Limb (tissue), 2 donors: ENCODE data around the gene VASN.

ENCODE experiments used
- DNase-seq, 2 donors: peaks; one replicate each; pipeline ENCODE4 v3.0.0-alpha.2; 2016; ENCODE audit errors: extremely low spot score in 2 of 2

VASN gene

GRCh38 chr16:4351880-4352279 is 19.8 kb upstream of the VASN start:
- no peak for DNase-seq

GRCh38 chr16:4352843-4353242 is 18.8 kb upstream of the VASN start:
- no peak for DNase-seq

- DNase-seq = no peak
Observed at GRCh38 chr16:4353675-4354074, 18.0 kb upstream of the VASN start.

- DNase-seq = no peak
Observed at GRCh38 chr16:4354512-4355409, 16.9 kb upstream of the VASN start.

GRCh38 chr16:4356820-4357219 is 14.8 kb upstream of the VASN start:
- DNase-seq = no peak

- DNase-seq = no peak
Observed at GRCh38 chr16:4358236-4358635, 13.4 kb upstream of the VASN start.

- DNase-seq = peak in 1 of 2 donors; percentile 75
Observed at GRCh38 chr16:4358831-4359561, 12.7 kb upstream of the VASN start.

GRCh38 chr16:4359914-4360313 is 11.7 kb upstream of the VASN start:
- DNase-seq = no peak

- DNase-seq = no peak
Observed at GRCh38 chr16:4360538-4361021, 11.1 kb upstream of the VASN start.

- no peak for DNase-seq
Observed at GRCh38 chr16:4361033-4361943, 10.4 kb upstream of the VASN start.

- DNase-seq = no peak
Observed at GRCh38 chr16:4361944-4362311, 9.7 kb upstream of the VASN start.

- no peak for DNase-seq
Observed at GRCh38 chr16:4362476-4363135, 9.0 kb upstream of the VASN start.

- DNase-seq = no peak
Observed at GRCh38 chr16:4364196-4365013, 7.2 kb upstream of the VASN start.

- DNase-seq = no peak
Observed at GRCh38 chr16:4365014-4365406, 6.6 kb upstream of the VASN start.

GRCh38 chr16:4365615-4366014 is 6.0 kb upstream of the VASN start:
- DNase-seq = no peak

- DNase-seq = no peak
Observed at GRCh38 chr16:4366016-4366415, 5.6 kb upstream of the VASN start.

- DNase-seq = no peak
Observed at GRCh38 chr16:4367393-4367856, 4.2 kb upstream of the VASN start.

GRCh38 chr16:4369007-4369733 is 2.5 kb upstream of the VASN start:
- no peak for DNase-seq

- no peak for DNase-seq
Observed at GRCh38 chr16:4370151-4370550, 1.5 kb upstream of the VASN start.
